NB4 (cell line): ENCODE measurements around the gene SHOX.

Source experiments
- CTCF ChIP-seq: IDR thresholded peaks from one replicate; pipeline ENCODE4 v1.5.1; 2012; ENCODE audit warnings: low read depth, low read length
- POLR2A ChIP-seq: IDR thresholded peaks from 2 replicates; pipeline ENCODE4 v1.6.1; 2011; ENCODE audit warnings: mild to moderate bottlenecking; ENCODE audit not compliant: insufficient read length; ENCODE audit errors: extremely low read depth

GRCh38 chrX:614136-614535 is 16.5 kb upstream of the SHOX start:
- TF ChIP-seq CTCF (no peak), POLR2A (no peak)
